H1 (cell line): ENCODE measurements around the gene RNASE11. TPM values are rescaled to one million over a fixed set of nuclear protein-coding genes. Genes with fewer than 3 reads are reported as not detected.
A peak's percentile ranks its signal among the peaks of the same experiment; 100 is the strongest.

Source experiments
- CTCF ChIA-PET: fragments of 300-600 bp; sonication (Branson Sonifier 250); formaldehyde crosslinking; loops from one replicate; lab custom pipeline; 2021; ENCODE audit not compliant: partially characterized antibody; lab: Charles Lee
- POLR2A ChIA-PET: fragments of 300-600 bp; sonication (Branson Sonifier 250); formaldehyde crosslinking; loops from one replicate; lab custom pipeline; 2021; ENCODE audit warnings: inconsistent platforms; ENCODE audit not compliant: partially characterized antibody; lab: Charles Lee
- DNase-seq, 2 experiments: peaks; one replicate each; pipeline versions ENCODE4 v3.0.0 to v3.0.0-alpha.2; 2010 to 2022; ENCODE audit warnings: low spot score in 2 of 2, low read depth in 1 of 2, mixed read lengths in 1 of 2
- FAIRE-seq: peaks from 2 replicates; lab custom pipeline; 2011; peaks lifted over from hg19 to GRCh38; lab: Jason Lieb, UNC
- H2AFZ ChIP-seq: 2 replicates; pipeline ENCODE4 v1.8.1; 2012; ENCODE audit warnings: low read length, inconsistent platforms
- H2AK5ac ChIP-seq: 2 replicates; pipeline ENCODE4 v1.6.1; 2013; ENCODE audit warnings: low read depth, low read length
- H2BK120ac ChIP-seq: replicated peaks from 2 replicates; pipeline ENCODE3; 2013; ENCODE audit warnings: low read depth, low read length, inconsistent platforms
- H2BK12ac ChIP-seq: 2 replicates; pipeline ENCODE4 v1.6.1; 2013; ENCODE audit warnings: low read depth, low read length
- H2BK15ac ChIP-seq: 2 replicates; pipeline ENCODE4 v1.6.1; 2013; ENCODE audit warnings: low read length
- H2BK20ac ChIP-seq: 2 replicates; pipeline ENCODE4 v1.6.1; 2013; ENCODE audit warnings: low read length
- H2BK5ac ChIP-seq: 2 replicates; pipeline ENCODE4 v1.6.1; 2013; ENCODE audit warnings: low read depth, low read length
- H3K14ac ChIP-seq: 2 replicates; pipeline ENCODE4 v1.6.1; 2013; ENCODE audit warnings: inconsistent platforms; ENCODE audit not compliant: insufficient read length
- H3K18ac ChIP-seq: 2 replicates; pipeline ENCODE4 v1.6.1; 2013; ENCODE audit warnings: low read length; ENCODE audit errors: extremely low read depth
- H3K23ac ChIP-seq: 2 replicates; pipeline ENCODE4 v1.6.1; 2013; ENCODE audit warnings: inconsistent platforms; ENCODE audit not compliant: insufficient read length
- H3K23me2 ChIP-seq: 2 replicates; pipeline ENCODE4 v1.6.1; 2013; ENCODE audit warnings: low read depth, low read length
- H3K27ac ChIP-seq: 2 replicates; pipeline ENCODE4 v1.6.1; 2011; ENCODE audit warnings: low read depth, low read length, inconsistent platforms
- H3K27me3 ChIP-seq, 4 experiments: replicated peaks in 1 of 4; 1 replicate in 1 of 4; 2 replicates in 3 of 4; pipeline versions ENCODE4 v1.6.1 to v1.8.1; 2011 to 2013; ENCODE audit warnings: low read length in 3 of 4, mild to moderate bottlenecking in 3 of 4, inconsistent platforms in 2 of 4, mixed read lengths in 2 of 4, moderate library complexity in 1 of 4; ENCODE audit not compliant: control insufficient read depth in 3 of 4, insufficient read depth in 3 of 4; ENCODE audit errors: extremely low read depth in 1 of 4
- H3K36me3 ChIP-seq, 4 experiments: 2 replicates each; pipeline versions ENCODE4 v1.6.1 to v1.8.1; 2011 to 2013; ENCODE audit warnings: mild to moderate bottlenecking in 4 of 4, low read length in 3 of 4, moderate library complexity in 2 of 4, control low read depth in 1 of 4, inconsistent platforms in 1 of 4; ENCODE audit not compliant: insufficient read depth in 4 of 4, control insufficient read depth in 2 of 4
- H3K4ac ChIP-seq: replicated peaks from 2 replicates; pipeline ENCODE3; 2013; ENCODE audit warnings: low read length, low read depth, mixed read lengths, inconsistent platforms; ENCODE audit not compliant: insufficient read length
- H3K4me1 ChIP-seq, 4 experiments: replicated peaks in 1 of 4; 1 replicate in 1 of 4; 2 replicates in 3 of 4; pipeline versions ENCODE4 v1.6.1 to v1.8.1; 2011 to 2013; ENCODE audit warnings: low read length in 3 of 4, inconsistent platforms in 2 of 4, mixed read lengths in 1 of 4; ENCODE audit not compliant: insufficient read depth in 4 of 4, control insufficient read depth in 3 of 4
- H3K4me2 ChIP-seq, 2 experiments: 2 replicates each; pipeline versions ENCODE4 v1.6.1 to v1.8.1; 2011 to 2013; ENCODE audit warnings: low read depth in 2 of 2, low read length in 2 of 2, control low read depth in 1 of 2, inconsistent platforms in 1 of 2, mild to moderate bottlenecking in 1 of 2; ENCODE audit not compliant: insufficient read depth in 1 of 2
- H3K4me3 ChIP-seq, 4 experiments: fragments of 200-600, 300-600 bp in 1 of 4; sonication (generic), shearing (Covaris generic), sonication (Bioruptor Twin) in 1 of 4; 2 replicates each; pipeline versions ENCODE4 v1.5.1 to v1.8.1; 2011 to 2016; ENCODE audit warnings: low read length in 4 of 4, low read depth in 3 of 4, control low read depth in 2 of 4, inconsistent platforms in 2 of 4, mild to moderate bottlenecking in 2 of 4, mixed read lengths in 1 of 4, moderate library complexity in 1 of 4; ENCODE audit not compliant: insufficient read depth in 2 of 4; ENCODE audit errors: extremely low read depth in 1 of 4
- H3K56ac ChIP-seq: replicated peaks from 2 replicates; pipeline ENCODE3; 2013; ENCODE audit warnings: low read depth, mild to moderate bottlenecking, mixed read lengths, low read length, inconsistent platforms; ENCODE audit not compliant: insufficient read length
- H3K79me1 ChIP-seq: 2 replicates; pipeline ENCODE4 v1.6.1; 2013; ENCODE audit warnings: low read depth, low read length, control low read depth
- H3K79me2 ChIP-seq, 2 experiments: 2 replicates each; pipeline versions ENCODE4 v1.6.1 to v1.8.1; 2012 to 2013; ENCODE audit warnings: low read length in 2 of 2, mild to moderate bottlenecking in 2 of 2, inconsistent platforms in 1 of 2; ENCODE audit not compliant: insufficient read depth in 2 of 2, control insufficient read depth in 1 of 2
- H3K9ac ChIP-seq, 4 experiments: replicated peaks in 1 of 4; 1 replicate in 1 of 4; 2 replicates in 3 of 4; pipeline versions ENCODE4 v1.6.1 to v1.8.1; 2011 to 2013; ENCODE audit warnings: low read depth in 3 of 4, low read length in 3 of 4, control low read depth in 2 of 4, mild to moderate bottlenecking in 2 of 4, moderate library complexity in 2 of 4, inconsistent platforms in 1 of 4; ENCODE audit errors: extremely low read depth in 1 of 4
- H3K9me3 ChIP-seq, 2 experiments: 2 replicates each; pipeline versions ENCODE4 v1.6.1 to v1.8.1; 2012 to 2013; ENCODE audit warnings: mild to moderate bottlenecking in 2 of 2, moderate library complexity in 2 of 2, control low read depth in 1 of 2, inconsistent platforms in 1 of 2, low read depth in 1 of 2, low read length in 1 of 2, mixed read lengths in 1 of 2; ENCODE audit not compliant: insufficient read depth in 2 of 2
- H4K20me1 ChIP-seq, 2 experiments: replicated peaks in 1 of 2; 2 replicates each; pipeline versions ENCODE3 to v1.8.1; 2011 to 2013; ENCODE audit warnings: inconsistent platforms in 2 of 2, low read length in 2 of 2, mild to moderate bottlenecking in 1 of 2; ENCODE audit not compliant: insufficient read depth in 2 of 2, control insufficient read depth in 1 of 2
- H4K5ac ChIP-seq: 2 replicates; pipeline ENCODE4 v1.6.1; 2013; ENCODE audit warnings: low read length, low read depth, mixed read lengths, inconsistent platforms; ENCODE audit not compliant: insufficient read length
- H4K8ac ChIP-seq: 2 replicates; pipeline ENCODE4 v1.8.0; 2013; ENCODE audit warnings: mild to moderate bottlenecking, moderate library complexity, low read length, inconsistent platforms; ENCODE audit not compliant: insufficient read depth; ENCODE audit errors: extremely low read depth
- H4K91ac ChIP-seq: replicated peaks from 2 replicates; pipeline ENCODE3; 2013; ENCODE audit warnings: low read length, mixed read lengths, inconsistent platforms; ENCODE audit not compliant: insufficient read length
- ATF2 ChIP-seq: IDR thresholded peaks from 2 replicates; pipeline ENCODE4 v1.6.1; 2012; ENCODE audit warnings: low read length, inconsistent platforms
- CEBPB ChIP-seq: IDR thresholded peaks from 2 replicates; pipeline ENCODE4 v1.6.1; 2012; ENCODE audit warnings: low read depth, low read length
- CHD1 ChIP-seq: IDR thresholded peaks from 2 replicates; pipeline ENCODE4 v1.6.1; 2012; ENCODE audit warnings: low read depth, low read length, improper control_type of control experiment
- EGR1 ChIP-seq: IDR thresholded peaks from 2 replicates; pipeline ENCODE4 v1.6.1; 2011; ENCODE audit warnings: low read depth, low read length, borderline replicate concordance
- KDM4A ChIP-seq: IDR thresholded peaks from one replicate; pipeline ENCODE4 v1.7.1; 2012; ENCODE audit warnings: low read depth, mild to moderate bottlenecking, moderate library complexity, low read length, inconsistent platforms; ENCODE audit not compliant: severe bottlenecking
- RBBP5 ChIP-seq: IDR thresholded peaks from 2 replicates; pipeline ENCODE4 v1.7.1; 2012; ENCODE audit warnings: low read depth, mild to moderate bottlenecking, inconsistent platforms, low read length, moderate library complexity, borderline replicate concordance
- SAP30 ChIP-seq: fragments of 300-600 bp; sonication (generic); IDR thresholded peaks from 2 replicates; pipeline ENCODE4 v1.7.1; 2012; ENCODE audit warnings: low read length, moderate library complexity, mild to moderate bottlenecking, inconsistent platforms; ENCODE audit not compliant: insufficient read depth, insufficient replicate concordance
- SIN3A ChIP-seq, 2 experiments: IDR thresholded peaks in 1 of 2; conservative IDR thresholded peaks in 1 of 2; 2 replicates each; pipeline ENCODE4 v1.6.1; 2011 to 2012; ENCODE audit warnings: low read length in 2 of 2, improper control_type of control experiment in 1 of 2, low read depth in 1 of 2, mild to moderate bottlenecking in 1 of 2
- TEAD4 ChIP-seq: IDR thresholded peaks from 2 replicates; pipeline ENCODE4 v1.6.1; 2012; ENCODE audit warnings: low read depth, low read length, inconsistent platforms, mixed read lengths
- YY1 ChIP-seq: IDR thresholded peaks from 2 replicates; pipeline ENCODE4 v1.6.1; 2011; ENCODE audit warnings: low read depth, mild to moderate bottlenecking, low read length
- WGBS, 2 experiments: shearing (Covaris generic) in 1 of 2; methylation state at CpG; one replicate each; pipeline versions ENCODE4 v1.1.6 to v1.1.7; 2013 to 2015; ENCODE audit warnings: low lambda C conversion rate in 2 of 2, mixed read lengths in 2 of 2, inconsistent platforms in 1 of 2, low coverage in 1 of 2, missing lambda C conversion rate in 1 of 2; ENCODE audit not compliant: insufficient replicate concordance in 2 of 2, insufficient coverage in 1 of 2, insufficient read length in 1 of 2; ENCODE audit errors: extremely low coverage in 1 of 2, missing lambda C conversion rate in 1 of 2; 5-methylcytosine and 5-hydroxymethylcytosine counted together
- polyA plus RNA-seq, 7 experiments: library from polyadenylated mRNA; depleted of rRNA in 3 of 7; stranded (reverse) in 5 of 7; unstranded in 2 of 7; fragments of >200 nt in 5 of 7; fragments of 200-250 nt in 2 of 7; gene quantifications; 1 replicate in 5 of 7; 2 replicates in 1 of 7; 4 replicates in 1 of 7; pipeline versions ENCODE4 v1.2.1 to v1.2.3, GENCODE V29; 2011 to 2013; ENCODE audit warnings: missing spikeins in 2 of 7, mixed read lengths in 2 of 7
- total RNA-seq: library from RNA; stranded (reverse); fragmentation: NEBNext Ultra II Directional; extraction: Animal tissue kit (Norgen Biotek cat#: 25700); gene quantifications from 2 replicates; pipeline ENCODE4 v1.2.1, GENCODE V29; 2021

The RNASE11 gene
- total and polyA plus RNA-seq, 2 of the 8 experiments (the other 6 are each of a cell fraction or from before 2014, with no cell fraction given), result not detected

DNA sequence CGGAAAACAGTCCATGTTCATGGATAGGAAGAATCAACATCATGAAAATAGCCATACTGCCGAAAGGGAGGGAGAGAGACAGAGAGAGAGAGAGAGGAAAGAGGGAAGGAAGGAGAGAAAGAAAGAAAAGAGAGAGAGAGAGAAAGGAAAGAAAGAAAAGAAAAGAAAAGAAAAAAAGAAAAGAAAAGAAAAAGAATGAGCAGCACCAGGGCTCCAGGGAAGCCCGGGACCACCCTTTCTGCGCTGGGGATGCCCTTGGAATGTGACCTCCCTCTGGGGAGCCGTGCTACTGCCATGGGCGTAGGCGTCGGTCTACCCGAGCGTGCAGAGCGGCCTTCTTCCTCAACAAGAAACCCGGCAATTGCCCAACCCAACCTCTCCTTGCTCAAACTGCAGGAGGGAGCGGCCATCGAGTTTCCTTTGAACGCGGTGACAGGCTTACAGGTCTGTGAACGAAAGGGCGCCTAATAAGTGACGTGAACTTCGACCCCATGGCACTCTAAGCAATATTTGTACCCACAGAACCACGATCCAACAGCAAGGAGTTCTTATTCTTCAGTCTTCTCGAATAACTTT, 36.8 kb upstream of the RNASE11 start:
- POLR2A ChIA-PET, result interaction anchor here (3.0 kb wide), 1 partner anchor 155 kb away, joined by 8 read pairs; the partner anchor contains the start of gene PNP
- H2BK5ac ChIP-seq, result 0 out of 2 replicates have a peak overlapping the region, but pooled peaks have one; percentile 26
- H2BK120ac ChIP-seq, result no peak overlapping the region
- H3K23ac ChIP-seq, result no peak overlapping the region
- 2% methylated on average over 22 of the region's 22 CpGs; no CpG with 5 or more reads in 1 of the 2 experiments for WGBS, 2 experiments
- H3K4me3 ChIP-seq, result peak overlapping the region; percentile 64 to 99 (median 82)
- CTCF ChIA-PET, result interaction anchor here (3.8 kb wide), 1 partner anchor 32 kb away, joined by 17 read pairs; no protein-coding TSS in a partner anchor
- H2BK12ac ChIP-seq, result no peak overlapping the region
- H3K9me3 ChIP-seq, result no peaks in the 10 kb centered on the region
- H4K5ac ChIP-seq, result no peak overlapping the region
- 0 out of 2 replicates have a peak overlapping the region, but pooled peaks have one; percentile 4 for H3K18ac ChIP-seq
- H3K23me2 ChIP-seq, result peaks cover 25% of the 10 kb centered on the region
- H4K91ac ChIP-seq, result no peak overlapping the region
- H3K56ac ChIP-seq, result no peak overlapping the region
- no peak overlapping the region for H3K14ac ChIP-seq
- DNase-seq (peak in 1 of 2 experiments; percentile 74), FAIRE-seq (peak; percentile 42)
- H4K8ac ChIP-seq, result no peak overlapping the region
- H3K4me2 ChIP-seq, result peak overlapping the region; percentile 62 to 95
- H3K9ac ChIP-seq, result peak overlapping the region in 1 of 4 experiments; percentile 69; a peak in 1 of 7 replicates
- peaks cover 0 to 24% (median 17%) of the 10 kb centered on the region in 4 experiments; a peak in 6 of 7 replicates for H3K27me3 ChIP-seq
- H2AFZ ChIP-seq, result no peak overlapping the region
- H3K79me2 ChIP-seq, result no peaks in the 10 kb centered on the region
- H2AK5ac ChIP-seq, result no peak overlapping the region
- peaks cover 0 to 10% (median 1%) of the 10 kb centered on the region in 4 experiments; a peak in 2 of 7 replicates for H3K4me1 ChIP-seq
- H3K36me3 ChIP-seq, result no peaks in the 10 kb centered on the region
- H2BK15ac ChIP-seq, result no peak overlapping the region
- no peaks in the 10 kb centered on the region for H4K20me1 ChIP-seq
- no peak overlapping the region for H3K4ac ChIP-seq
- no peaks in the 10 kb centered on the region for H3K79me1 ChIP-seq
- H2BK20ac ChIP-seq, result no peak overlapping the region
- no peak overlapping the region for H3K27ac ChIP-seq
- no peak for TF ChIP-seq ATF2
- TF ChIP-seq CEBPB, result peak; percentile 84
- no peak for TF ChIP-seq CHD1
- TF ChIP-seq TEAD4, result peak; percentile 79
- TF ChIP-seq KDM4A, result peak; percentile 52
- peak in 1 of 2 experiments; percentile 78; a peak in 2 of 4 replicates for TF ChIP-seq SIN3A (conservative IDR thresholded peaks at IDR 0.05 in 1 of 2, IDR thresholded peaks at IDR 0.05 in 1 of 2; ENCODE audit: low read depth in 1 of 2, low read length in 2 of 2)
- TF ChIP-seq SAP30, result peak; percentile 30
- TF ChIP-seq EGR1, result peak; percentile 65; the same call in 1 of the 2 replicates
- peak; percentile 94 for TF ChIP-seq RBBP5
- peak; percentile 82 for TF ChIP-seq YY1
